Camera-type eye (tissue), 1 donor: ENCODE results near the gene DEFB110. TPM values are rescaled to one million over a fixed set of nuclear protein-coding genes. Genes with fewer than 3 reads are reported as not detected.

ENCODE experiments used
- total RNA-seq: library from RNA; depleted of rRNA; stranded (reverse); fragments of >200 nt; gene quantifications from one replicate; pipeline ENCODE4 v1.2.3, GENCODE V29; 2014

The DEFB110 gene
- total RNA-seq = not detected

GRCh38 chr6:50021894-50022293 is at the start of gene DEFB110:
TSS of gene DEFB110 (minus strand) at chr6:50021994. CDS start at chr6:50021935, 59 bp downstream.

DNA sequence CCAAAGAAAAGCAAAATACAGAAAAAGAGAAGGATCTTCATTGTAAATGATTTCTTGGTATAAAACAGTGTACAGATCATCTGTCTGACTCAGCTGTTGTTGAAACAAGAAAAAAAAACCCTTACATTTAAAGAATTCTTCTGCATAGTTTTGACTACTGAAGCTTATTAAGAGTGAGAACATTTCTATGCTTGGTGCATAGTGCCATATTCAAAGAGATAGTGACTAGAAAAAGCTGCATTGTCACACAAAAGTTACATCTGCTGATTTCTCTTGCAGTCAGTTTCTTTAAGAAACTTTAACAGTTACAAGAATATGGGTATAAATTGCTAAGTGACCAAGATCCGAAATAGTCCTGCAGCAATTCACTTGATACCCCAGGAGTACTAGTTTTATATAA is 28.0 kb upstream of the DEFB110 start, which contains the start of gene DEFB112:
DEFB112 (minus strand) TSS at position 101 of the 400 bp plus-strand sequence; CDS start at position 41, 60 bp downstream.

GRCh38 chr6:49969605-49970004 is 52.2 kb downstream of the DEFB110 start, which contains the start of gene DEFB113:
TSS of gene DEFB113 (minus strand) at chr6:49969625. CDS start at chr6:49969625, 0 bp downstream.

Other genes starting within 250 kb of the DEFB110 start
- gene PGK2, start 234.7 kb downstream of the DEFB110 start, total RNA-seq = not detected
- gene CRISP1, start 155.5 kb downstream of the DEFB110 start, total RNA-seq = not detected
- gene DEFB114, start 57.8 kb downstream of the DEFB110 start, total RNA-seq = not detected
- not detected for gene DEFB113, start 52.4 kb downstream of the DEFB110 start, total RNA-seq
- gene DEFB112, start 27.9 kb upstream of the DEFB110 start, total RNA-seq = not detected